ENCODE measurements around the gene PGAM1.

PGAM1 gene

GRCh38 chr10:97462309-97462708 is 36.3 kb downstream of the PGAM1 start:
- H3F3A ChIP-seq (ENCODE audit: insufficient read depth, low read length), result no peaks in the 10 kb centered on the region
- no peaks in the 10 kb centered on the region for H3K27me3 ChIP-seq (ENCODE audit: insufficient read depth, low read length)
- H3K4me2 ChIP-seq (ENCODE audit: low read length), result no peak overlapping the region
- H3K9me3 ChIP-seq (ENCODE audit: low read length), result no peaks in the 10 kb centered on the region
- no peaks in the 10 kb centered on the region for H3K79me2 ChIP-seq (ENCODE audit: insufficient read depth, low read length)
- H3K27ac ChIP-seq (ENCODE audit: low read depth, low read length, poor library complexity, severe bottlenecking), result no peak overlapping the region
- H3K4me1 ChIP-seq (ENCODE audit: insufficient read depth, low read length, severe bottlenecking), result no peaks in the 10 kb centered on the region
- no peak overlapping the region for H3K9ac ChIP-seq (ENCODE audit: low read length)
- no peaks in the 10 kb centered on the region for H4K20me1 ChIP-seq (ENCODE audit: insufficient read depth, low read length)
- H3K9me2 ChIP-seq (ENCODE audit: low read depth, low read length), result no peaks in the 10 kb centered on the region
- no peak overlapping the region for H3K4me3 ChIP-seq (ENCODE audit: low read depth, low read length, poor library complexity, severe bottlenecking)
- H3K36me3 ChIP-seq (ENCODE audit: insufficient read depth, low read length), result peaks cover 73% of the 10 kb centered on the region
- no peak overlapping the region for H2AFZ ChIP-seq (ENCODE audit: low read length)
- TF ChIP-seq, protein P1, sequence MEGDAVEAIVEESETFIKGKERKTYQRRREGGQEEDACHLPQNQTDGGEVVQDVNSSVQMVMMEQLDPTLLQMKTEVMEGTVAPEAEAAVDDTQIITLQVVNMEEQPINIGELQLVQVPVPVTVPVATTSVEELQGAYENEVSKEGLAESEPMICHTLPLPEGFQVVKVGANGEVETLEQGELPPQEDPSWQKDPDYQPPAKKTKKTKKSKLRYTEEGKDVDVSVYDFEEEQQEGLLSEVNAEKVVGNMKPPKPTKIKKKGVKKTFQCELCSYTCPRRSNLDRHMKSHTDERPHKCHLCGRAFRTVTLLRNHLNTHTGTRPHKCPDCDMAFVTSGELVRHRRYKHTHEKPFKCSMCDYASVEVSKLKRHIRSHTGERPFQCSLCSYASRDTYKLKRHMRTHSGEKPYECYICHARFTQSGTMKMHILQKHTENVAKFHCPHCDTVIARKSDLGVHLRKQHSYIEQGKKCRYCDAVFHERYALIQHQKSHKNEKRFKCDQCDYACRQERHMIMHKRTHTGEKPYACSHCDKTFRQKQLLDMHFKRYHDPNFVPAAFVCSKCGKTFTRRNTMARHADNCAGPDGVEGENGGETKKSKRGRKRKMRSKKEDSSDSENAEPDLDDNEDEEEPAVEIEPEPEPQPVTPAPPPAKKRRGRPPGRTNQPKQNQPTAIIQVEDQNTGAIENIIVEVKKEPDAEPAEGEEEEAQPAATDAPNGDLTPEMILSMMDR (IDR thresholded peaks at IDR 0.05; ENCODE audit: low read length), result no peak
- no peak for TF ChIP-seq EZH2 (IDR thresholded peaks at IDR 0.05; ENCODE audit: borderline replicate concordance, low read length)

- TF ChIP-seq, protein P1 (IDR thresholded peaks at IDR 0.05; ENCODE audit: low read length), result peak; percentile 67
- no peak for TF ChIP-seq EZH2 (IDR thresholded peaks at IDR 0.05; ENCODE audit: borderline replicate concordance, low read length)
- H3K27me3 ChIP-seq (ENCODE audit: insufficient read depth, low read length), result no peaks in the 10 kb centered on the region
- no peak overlapping the region for H2AFZ ChIP-seq (ENCODE audit: low read length)
- H3K27ac ChIP-seq (ENCODE audit: low read depth, low read length, poor library complexity, severe bottlenecking), result no peak overlapping the region
- peaks cover 77% of the 10 kb centered on the region for H3K36me3 ChIP-seq (ENCODE audit: insufficient read depth, low read length)
- H3K4me3 ChIP-seq (ENCODE audit: low read depth, low read length, poor library complexity, severe bottlenecking), result no peak overlapping the region
- no peaks in the 10 kb centered on the region for H3K4me1 ChIP-seq (ENCODE audit: insufficient read depth, low read length, severe bottlenecking)
- no peaks in the 10 kb centered on the region for H3F3A ChIP-seq (ENCODE audit: insufficient read depth, low read length)
- no peaks in the 10 kb centered on the region for H3K79me2 ChIP-seq (ENCODE audit: insufficient read depth, low read length)
- H3K4me2 ChIP-seq (ENCODE audit: low read length), result no peak overlapping the region
- no peaks in the 10 kb centered on the region for H4K20me1 ChIP-seq (ENCODE audit: insufficient read depth, low read length)
- H3K9ac ChIP-seq (ENCODE audit: low read length), result no peak overlapping the region
- H3K9me2 ChIP-seq (ENCODE audit: low read depth, low read length), result no peaks in the 10 kb centered on the region
- H3K9me3 ChIP-seq (ENCODE audit: low read length), result no peaks in the 10 kb centered on the region
Observed at GRCh38 chr10:97463363-97464132, 37.6 kb downstream of the PGAM1 start.

DNA sequence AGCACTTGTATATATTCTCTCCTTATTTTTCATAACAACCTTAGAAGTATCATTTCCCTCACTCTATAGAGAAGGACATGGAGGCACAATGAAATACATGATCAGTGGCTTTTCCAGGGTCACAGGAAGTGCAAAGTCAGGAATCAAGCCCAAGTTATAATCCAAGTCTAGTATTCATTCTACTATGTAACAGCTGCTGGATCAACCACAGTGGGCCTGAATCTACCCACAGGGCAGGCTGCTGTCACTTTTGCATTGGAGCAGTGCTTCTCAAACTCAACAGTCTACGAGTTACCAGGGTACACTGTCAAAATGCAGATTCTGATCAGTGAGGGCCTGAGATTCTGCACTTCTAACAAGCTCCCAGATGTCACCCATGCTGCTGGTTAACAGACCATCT is 38.2 kb downstream of the PGAM1 start:
- TF ChIP-seq, protein P1 (IDR thresholded peaks at IDR 0.05; ENCODE audit: low read length), result no peak
- TF ChIP-seq EZH2 (IDR thresholded peaks at IDR 0.05; ENCODE audit: borderline replicate concordance, low read length), result no peak
- H3K79me2 ChIP-seq (ENCODE audit: insufficient read depth, low read length), result no peaks in the 10 kb centered on the region
- no peak overlapping the region for H3K4me3 ChIP-seq (ENCODE audit: low read depth, low read length, poor library complexity, severe bottlenecking)
- no peaks in the 10 kb centered on the region for H3K9me3 ChIP-seq (ENCODE audit: low read length)
- H4K20me1 ChIP-seq (ENCODE audit: insufficient read depth, low read length), result no peaks in the 10 kb centered on the region
- no peaks in the 10 kb centered on the region for H3K9me2 ChIP-seq (ENCODE audit: low read depth, low read length)
- no peaks in the 10 kb centered on the region for H3K4me1 ChIP-seq (ENCODE audit: insufficient read depth, low read length, severe bottlenecking)
- no peak overlapping the region for H3K4me2 ChIP-seq (ENCODE audit: low read length)
- H3K27me3 ChIP-seq (ENCODE audit: insufficient read depth, low read length), result no peaks in the 10 kb centered on the region
- H3F3A ChIP-seq (ENCODE audit: insufficient read depth, low read length), result no peaks in the 10 kb centered on the region
- H3K27ac ChIP-seq (ENCODE audit: low read depth, low read length, poor library complexity, severe bottlenecking), result no peak overlapping the region
- H3K36me3 ChIP-seq (ENCODE audit: insufficient read depth, low read length), result peaks cover 75% of the 10 kb centered on the region
- no peak overlapping the region for H3K9ac ChIP-seq (ENCODE audit: low read length)
- H2AFZ ChIP-seq (ENCODE audit: low read length), result no peak overlapping the region

Measured in OCI-LY1 (cell line).